WI38 (cell line): ENCODE results near the gene MRPS18B.

Experiments
- H3K4me3 ChIP-seq: 2 replicates; pipeline ENCODE4 v1.5.1; 2011; ENCODE audit warnings: low read depth, mild to moderate bottlenecking, control low read depth, low read length
- TF ChIP-seq, protein P1 (sequence below): IDR thresholded peaks from 2 replicates; pipeline ENCODE4 v1.5.1; 2012; ENCODE audit warnings: low read depth, mild to moderate bottlenecking, control low read depth, low read length

MRPS18B gene

DNA sequence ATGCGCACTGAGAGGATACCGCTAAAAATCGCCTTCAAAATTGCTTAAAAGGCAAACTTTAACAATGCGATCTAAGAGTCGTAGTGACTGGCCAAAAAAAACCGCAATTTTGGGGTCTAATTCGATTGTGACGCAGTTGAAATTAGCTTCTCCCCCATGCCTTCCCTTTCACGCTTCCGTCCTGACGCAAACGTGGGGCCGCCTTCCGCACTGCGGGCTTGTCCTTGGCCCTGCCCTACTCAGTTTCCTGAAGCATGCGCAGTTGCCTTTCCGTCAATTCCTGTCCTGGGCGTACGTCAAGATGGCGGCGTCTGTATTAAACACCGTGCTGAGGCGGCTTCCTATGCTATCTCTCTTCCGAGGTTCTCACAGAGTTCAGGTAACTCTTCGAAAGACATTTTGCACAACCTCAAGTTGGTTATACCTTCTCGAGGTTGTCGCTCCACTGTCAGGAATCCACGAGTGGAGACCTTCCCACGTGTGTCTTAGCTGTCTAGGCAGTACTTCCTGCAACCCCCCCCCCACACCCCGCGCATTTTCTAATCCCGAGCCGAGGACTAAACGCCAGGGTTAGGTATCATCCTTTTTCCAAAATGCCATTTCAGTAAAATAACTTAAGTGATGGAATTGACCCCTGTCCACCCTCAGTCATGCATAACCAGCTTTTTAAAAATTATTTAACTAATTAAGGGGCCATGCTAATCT, at the start of gene MRPS18B:
MRPS18B (plus strand) TSS at position 276 of the 705 bp plus-strand sequence; CDS start at position 302, 26 bp downstream.
- TF ChIP-seq, protein P1, sequence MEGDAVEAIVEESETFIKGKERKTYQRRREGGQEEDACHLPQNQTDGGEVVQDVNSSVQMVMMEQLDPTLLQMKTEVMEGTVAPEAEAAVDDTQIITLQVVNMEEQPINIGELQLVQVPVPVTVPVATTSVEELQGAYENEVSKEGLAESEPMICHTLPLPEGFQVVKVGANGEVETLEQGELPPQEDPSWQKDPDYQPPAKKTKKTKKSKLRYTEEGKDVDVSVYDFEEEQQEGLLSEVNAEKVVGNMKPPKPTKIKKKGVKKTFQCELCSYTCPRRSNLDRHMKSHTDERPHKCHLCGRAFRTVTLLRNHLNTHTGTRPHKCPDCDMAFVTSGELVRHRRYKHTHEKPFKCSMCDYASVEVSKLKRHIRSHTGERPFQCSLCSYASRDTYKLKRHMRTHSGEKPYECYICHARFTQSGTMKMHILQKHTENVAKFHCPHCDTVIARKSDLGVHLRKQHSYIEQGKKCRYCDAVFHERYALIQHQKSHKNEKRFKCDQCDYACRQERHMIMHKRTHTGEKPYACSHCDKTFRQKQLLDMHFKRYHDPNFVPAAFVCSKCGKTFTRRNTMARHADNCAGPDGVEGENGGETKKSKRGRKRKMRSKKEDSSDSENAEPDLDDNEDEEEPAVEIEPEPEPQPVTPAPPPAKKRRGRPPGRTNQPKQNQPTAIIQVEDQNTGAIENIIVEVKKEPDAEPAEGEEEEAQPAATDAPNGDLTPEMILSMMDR = no peak
- peak within 1 kb of the TSS; percentile 97 for H3K4me3 ChIP-seq

- H3K4me3 ChIP-seq = no peak overlapping the region
- TF ChIP-seq, protein P1 = no peak
Observed at GRCh38 chr6:30568245-30568644, 49.4 kb upstream of the MRPS18B start.

DNA sequence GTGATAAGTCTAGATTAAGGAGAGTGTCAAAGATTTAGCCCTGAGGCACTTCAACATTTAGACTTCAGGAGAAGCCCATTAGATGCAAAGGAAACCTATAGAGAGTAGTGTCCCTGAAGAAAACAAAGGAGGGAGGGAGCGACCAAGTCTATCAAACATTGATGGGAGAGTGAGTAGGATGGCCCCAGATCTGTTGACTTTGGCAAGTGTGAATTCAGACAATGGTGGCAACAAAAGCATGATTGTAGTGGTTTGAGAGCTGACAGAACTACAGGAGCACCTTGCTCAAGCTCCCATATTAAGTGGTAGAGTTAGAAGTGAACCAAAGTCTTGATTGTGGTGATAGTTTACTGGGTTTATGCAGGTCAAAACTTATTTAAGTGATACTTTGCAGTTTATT, 47.4 kb upstream of the MRPS18B start:
- H3K4me3 ChIP-seq = peak overlapping the region; percentile 69
- TF ChIP-seq, protein P1 = no peak

DNA sequence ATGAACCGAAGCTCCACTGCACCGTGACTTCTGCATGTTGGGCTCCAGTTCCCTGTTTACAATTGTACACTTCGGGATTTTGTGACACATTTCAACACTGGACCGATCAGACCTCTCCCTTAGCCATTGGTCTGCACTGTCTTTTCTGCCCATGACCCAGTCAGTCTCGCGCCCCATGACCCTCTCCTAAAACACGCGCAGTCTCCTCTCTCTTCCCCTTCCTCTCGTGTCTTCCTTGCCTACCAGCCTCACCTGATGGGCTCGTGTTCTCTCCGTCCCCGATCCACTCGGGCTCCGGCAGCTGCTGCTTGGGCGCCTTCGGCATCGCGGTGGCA, 46.9 kb upstream of the MRPS18B start:
- TF ChIP-seq, protein P1 = no peak
- H3K4me3 ChIP-seq = peak overlapping the region; percentile 69

GRCh38 chr6:30571075-30571761, 46.4 kb upstream of the MRPS18B start, which contains the start of gene ABCF1:
TSS of gene ABCF1 (plus strand) at chr6:30571442. CDS start at chr6:30571488, 46 bp downstream.
- TF ChIP-seq, protein P1 = no peak
- peak within 1 kb of the TSS; percentile 69 for H3K4me3 ChIP-seq

DNA sequence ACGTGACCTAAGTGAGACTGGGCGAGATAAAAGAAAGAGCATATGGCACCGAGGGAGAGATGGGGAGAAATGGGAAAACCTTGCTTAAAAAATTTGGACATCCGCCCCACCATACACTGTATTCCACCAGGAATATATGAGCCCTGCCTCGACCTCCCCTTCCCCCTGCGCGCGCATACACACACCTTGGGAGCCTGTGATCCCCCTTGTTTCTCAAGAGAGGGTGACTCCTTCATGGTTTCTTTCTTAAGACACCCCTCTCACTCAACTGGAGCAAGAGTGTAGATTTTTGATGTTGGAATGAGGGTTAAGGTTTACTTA, 45.9 kb upstream of the MRPS18B start:
- TF ChIP-seq, protein P1 = no peak
- H3K4me3 ChIP-seq = peak overlapping the region; percentile 69

DNA sequence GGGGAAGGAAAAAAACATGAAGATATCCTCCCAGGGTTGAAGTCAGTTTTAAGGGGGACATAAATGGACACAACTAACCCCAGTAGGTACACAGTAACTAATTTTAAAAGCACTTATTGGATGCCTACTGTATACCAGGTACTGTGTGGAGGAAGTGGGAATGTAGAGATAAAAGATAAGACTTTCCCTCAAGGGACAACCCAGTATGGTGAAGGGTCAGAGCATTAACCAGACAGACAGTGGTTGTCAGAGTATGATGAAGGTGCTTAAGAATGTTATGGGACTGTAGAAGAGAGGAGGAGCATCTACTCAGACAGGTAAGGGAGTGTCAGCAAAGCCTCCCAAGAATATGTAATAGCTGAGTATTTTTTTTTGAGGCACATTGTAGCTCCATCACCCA, 45.5 kb upstream of the MRPS18B start:
- peak overlapping the region; percentile 69 for H3K4me3 ChIP-seq
- TF ChIP-seq, protein P1 = no peak
